Left renal pelvis (tissue), 4 donors: ENCODE data around the gene SLC24A3. TPM values are rescaled to one million over a fixed set of nuclear protein-coding genes. Genes with fewer than 3 reads are reported as not detected.
"Not testable (repeated sequence)": the region's sequence is repeated elsewhere in the genome, so short reads cannot be mapped to it uniquely, and the experiment has no call there.

Experiments used
- DNase-seq, 4 donors: peaks; one replicate each; pipeline ENCODE4 v3.0.0-alpha.2; 2013; ENCODE audit warnings: low read depth in 4 of 4, low spot score in 3 of 4
- polyA plus RNA-seq, 4 donors: library from polyadenylated mRNA; unstranded; fragments of 120-200 nt; gene quantifications; one replicate each; pipeline ENCODE4 v1.2.1, GENCODE V29; 2013; ENCODE audit not compliant: insufficient read length in 4 of 4

Gene SLC24A3
- polyA plus RNA-seq, 4 donors, result 4.1 to 26.8 (median 6.0) TPM

GRCh38 chr20:19754201-19754600 is 541.8 kb downstream of the SLC24A3 start:
- DNase-seq, result not testable (repeated sequence)

GRCh38 chr20:19756761-19757486 is 544.5 kb downstream of the SLC24A3 start:
- no peak for DNase-seq

- peak; percentile 87 to 94 (median 92) for DNase-seq
These were observed 545.2 kb downstream of the SLC24A3 start for GRCh38 chr20:19757487-19758132.

- DNase-seq, result no peak
These were observed 545.7 kb downstream of the SLC24A3 start, which contains the start of gene RIN2 for GRCh38 chr20:19758133-19758500. TSS of gene RIN2 (plus strand) at chr20:19758258. CDS start at chr20:19889602, 131,344 bp downstream.

- DNase-seq, result peak; percentile 41 to 59 (median 50)
These were observed 546.3 kb downstream of the SLC24A3 start for GRCh38 chr20:19758501-19759331.

- DNase-seq, result no peak
These were observed 547.9 kb downstream of the SLC24A3 start for GRCh38 chr20:19760371-19760721.

- no peak for DNase-seq
These were observed 548.9 kb downstream of the SLC24A3 start for GRCh38 chr20:19761326-19761725.

- no peak for DNase-seq
These were observed 549.4 kb downstream of the SLC24A3 start for GRCh38 chr20:19761841-19762240.

- no peak for DNase-seq
These were observed 551.8 kb downstream of the SLC24A3 start for GRCh38 chr20:19764207-19764606.

- no peak for DNase-seq
These were observed 552.8 kb downstream of the SLC24A3 start for GRCh38 chr20:19765266-19765665.

GRCh38 chr20:19765913-19766312 is 553.5 kb downstream of the SLC24A3 start:
- no peak for DNase-seq

- no peak for DNase-seq
These were observed 554.6 kb downstream of the SLC24A3 start for GRCh38 chr20:19767070-19767469.

- DNase-seq, result no peak
These were observed 555.9 kb downstream of the SLC24A3 start for GRCh38 chr20:19768325-19768842.

- DNase-seq, result no peak
These were observed 557.1 kb downstream of the SLC24A3 start for GRCh38 chr20:19769507-19769906.

- DNase-seq, result no peak
These were observed 557.9 kb downstream of the SLC24A3 start for GRCh38 chr20:19770375-19770774.

- no peak for DNase-seq
These were observed 558.6 kb downstream of the SLC24A3 start for GRCh38 chr20:19771031-19771430.
